HEK293 (cell line): ENCODE results near the gene ARFGAP1.

Experiments used
- CTCF ChIA-PET: fragments of 350-600 bp; formaldehyde crosslinking; extraction: SDS; loops from one replicate; lab custom pipeline; 2021; ENCODE audit warnings: antibody characterized with exemption; lab: Yijun Ruan, JAX
- POLR2A ChIA-PET: fragments of 300-600 bp; formaldehyde crosslinking; extraction: SDS; loops from one replicate; lab custom pipeline; 2020; ENCODE audit warnings: antibody characterized with exemption, inconsistent platforms; lab: Yijun Ruan, JAX
- H3K27ac ChIP-seq: fragments of 200-500 bp; sonication (Bioruptor generic); 2 replicates; pipeline ENCODE4 v1.5.1; 2014; ENCODE audit warnings: low read depth, low read length, control low read depth, inconsistent platforms; ENCODE audit errors: extremely low read depth
- H3K36me3 ChIP-seq, 2 experiments: fragments of 200-500 bp in 1 of 2; sonication (Bioruptor generic) in 1 of 2; 1 replicate in 1 of 2; 2 replicates in 1 of 2; pipeline ENCODE4 v1.5.1; 2014 to 2017; ENCODE audit warnings: inconsistent platforms in 2 of 2, low read length in 2 of 2; ENCODE audit not compliant: control insufficient read depth in 2 of 2, insufficient read depth in 1 of 2
- H3K4me1 ChIP-seq: fragments of 200-500 bp; sonication (Bioruptor generic); 2 replicates; pipeline ENCODE4 v1.5.1; 2014; ENCODE audit warnings: mild to moderate bottlenecking, low read length, inconsistent platforms; ENCODE audit not compliant: control insufficient read depth, insufficient read depth
- H3K4me3 ChIP-seq: 2 replicates; pipeline ENCODE4 v1.5.1; 2011; ENCODE audit warnings: low read depth, mild to moderate bottlenecking, control low read depth, low read length, moderate library complexity
- H3K9me3 ChIP-seq: fragments of 200-500 bp; sonication (Bioruptor generic); 2 replicates; pipeline ENCODE4 v1.5.1; 2014; ENCODE audit warnings: low read depth, low read length, inconsistent platforms; ENCODE audit not compliant: control insufficient read depth, insufficient read depth
- EGR2 ChIP-seq: fragments of 450-650 bp; formaldehyde crosslinking; IDR thresholded peaks from 2 replicates; pipeline ENCODE4 v1.5.1; 2016; ENCODE audit warnings: low read depth, missing biosample characterization, missing genetic modification characterization
- GLIS1 ChIP-seq: fragments of 450-650 bp; formaldehyde crosslinking; IDR thresholded peaks from 2 replicates; pipeline ENCODE4 v1.5.1; 2016; ENCODE audit warnings: missing biosample characterization, missing genetic modification characterization
- SP2 ChIP-seq: fragments of 450-650 bp; formaldehyde crosslinking; IDR thresholded peaks from 2 replicates; pipeline ENCODE4 v1.5.1; 2016; ENCODE audit warnings: missing biosample characterization, missing genetic modification characterization
- SP3 ChIP-seq: fragments of 450-650 bp; formaldehyde crosslinking; IDR thresholded peaks from 2 replicates; pipeline ENCODE4 v1.5.1; 2016; ENCODE audit warnings: missing biosample characterization, missing genetic modification characterization
- SP7 ChIP-seq: fragments of 450-650 bp; formaldehyde crosslinking; IDR thresholded peaks from 2 replicates; pipeline ENCODE4 v1.5.1; 2016; ENCODE audit warnings: missing biosample characterization, missing genetic modification characterization
- YY2 ChIP-seq: fragments of 450-650 bp; formaldehyde crosslinking; IDR thresholded peaks from 2 replicates; pipeline ENCODE4 v1.5.1; 2016; ENCODE audit warnings: missing biosample characterization, missing genetic modification characterization
- ZFHX2 ChIP-seq: fragments of 450-650 bp; formaldehyde crosslinking; conservative IDR thresholded peaks from 2 replicates; pipeline ENCODE4 v1.5.1; 2016; ENCODE audit warnings: missing biosample characterization, missing genetic modification characterization
- ZFP69B ChIP-seq: fragments of 450-650 bp; formaldehyde crosslinking; IDR thresholded peaks from 2 replicates; pipeline ENCODE4 v1.5.1; 2016; ENCODE audit warnings: missing biosample characterization, missing genetic modification characterization
- ZNF155 ChIP-seq: fragments of 450-650 bp; formaldehyde crosslinking; IDR thresholded peaks from 2 replicates; pipeline ENCODE4 v1.5.1; 2016; ENCODE audit warnings: missing biosample characterization, missing genetic modification characterization
- ZNF174 ChIP-seq: fragments of 450-650 bp; formaldehyde crosslinking; IDR thresholded peaks from 2 replicates; pipeline ENCODE4 v1.5.0; 2017; ENCODE audit warnings: missing biosample characterization, mild to moderate bottlenecking, missing genetic modification characterization
- ZNF211 ChIP-seq: fragments of 450-650 bp; formaldehyde crosslinking; IDR thresholded peaks from 2 replicates; pipeline ENCODE4 v1.5.1; 2016; ENCODE audit warnings: low read depth, missing biosample characterization, missing genetic modification characterization
- ZNF335 ChIP-seq: fragments of 450-650 bp; formaldehyde crosslinking; conservative IDR thresholded peaks from 2 replicates; pipeline ENCODE4 v1.5.1; 2016; ENCODE audit warnings: missing biosample characterization, missing genetic modification characterization
- TF ChIP-seq, protein P1 (sequence below): fragments of 450-650 bp; formaldehyde crosslinking; IDR thresholded peaks from 2 replicates; pipeline ENCODE4 v1.5.1; 2016; ENCODE audit warnings: missing biosample characterization, missing genetic modification characterization
- TF ChIP-seq, protein P2 (sequence below): fragments of 450-650 bp; formaldehyde crosslinking; IDR thresholded peaks from 2 replicates; pipeline ENCODE4 v1.5.1; 2016; ENCODE audit warnings: missing biosample characterization, missing genetic modification characterization
- TF ChIP-seq, protein P3 (sequence below): fragments of 450-650 bp; formaldehyde crosslinking; IDR thresholded peaks from 2 replicates; pipeline ENCODE4 v1.5.1; 2016; ENCODE audit warnings: missing biosample characterization, missing genetic modification characterization
- TF ChIP-seq, protein P4 (sequence below): fragments of 450-650 bp; formaldehyde crosslinking; IDR thresholded peaks from 2 replicates; pipeline ENCODE4 v1.5.1; 2016; ENCODE audit warnings: missing biosample characterization, missing genetic modification characterization

The ARFGAP1 gene

DNA sequence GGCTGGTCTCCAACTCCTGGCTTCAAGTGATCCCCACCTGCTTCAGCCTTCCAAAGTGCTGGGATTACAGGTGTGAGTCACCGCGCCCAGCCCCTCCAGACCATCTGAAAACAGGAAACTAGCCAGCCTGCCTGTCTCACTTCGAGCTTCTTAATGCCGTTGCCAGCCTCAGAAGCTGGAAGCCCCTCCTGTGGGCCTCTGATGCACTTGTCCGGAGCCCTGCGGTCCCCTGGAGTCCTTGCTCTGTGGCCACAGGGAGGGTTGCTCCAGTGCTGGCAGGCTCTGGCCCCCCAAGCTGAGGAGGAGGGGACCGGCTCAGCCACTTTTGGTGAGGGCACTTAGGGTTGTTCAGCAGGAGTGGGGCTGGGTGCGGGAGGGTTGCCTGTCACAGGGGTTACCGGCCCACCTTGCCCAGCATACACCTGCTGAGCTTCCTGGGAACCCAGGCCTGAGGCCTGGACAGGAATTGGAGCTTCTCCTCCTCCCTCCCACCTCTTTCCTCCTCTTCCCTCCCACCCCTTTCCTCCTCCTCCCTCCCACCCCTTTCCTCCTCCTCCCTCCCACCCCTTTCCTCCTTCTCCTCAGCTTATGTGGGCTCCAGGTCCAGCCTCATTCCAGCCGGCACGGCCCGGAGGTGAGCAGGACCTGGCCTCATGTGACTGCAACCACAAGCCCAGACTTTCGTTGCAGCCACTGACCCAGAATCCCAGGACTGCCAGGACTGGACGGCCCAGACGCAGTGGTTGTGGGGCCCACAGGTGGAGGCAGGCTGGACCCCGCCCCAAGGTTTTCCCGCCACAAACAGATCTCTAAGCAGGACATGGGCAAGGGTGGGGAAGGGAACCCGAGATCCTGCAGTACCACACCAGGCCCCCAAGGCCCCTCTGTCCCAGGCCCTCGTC, 46.3 kb upstream of the ARFGAP1 start:
- H3K27ac ChIP-seq: no peak overlapping the region
- TF ChIP-seq EGR2 (tag by site-specific recombination): peak; percentile 93
- TF ChIP-seq YY2: no peak
- no peak for TF ChIP-seq ZNF155
- TF ChIP-seq ZFP69B (tag by site-specific recombination): peak; percentile 50; the same call in 1 of the 2 replicates
- TF ChIP-seq GLIS1 (tag by site-specific recombination): 0 out of 2 replicates have a peak, but pooled peaks have one; percentile 26
- peak; percentile 77 for TF ChIP-seq SP3 (tag by site-specific recombination)
- TF ChIP-seq, protein P1, sequence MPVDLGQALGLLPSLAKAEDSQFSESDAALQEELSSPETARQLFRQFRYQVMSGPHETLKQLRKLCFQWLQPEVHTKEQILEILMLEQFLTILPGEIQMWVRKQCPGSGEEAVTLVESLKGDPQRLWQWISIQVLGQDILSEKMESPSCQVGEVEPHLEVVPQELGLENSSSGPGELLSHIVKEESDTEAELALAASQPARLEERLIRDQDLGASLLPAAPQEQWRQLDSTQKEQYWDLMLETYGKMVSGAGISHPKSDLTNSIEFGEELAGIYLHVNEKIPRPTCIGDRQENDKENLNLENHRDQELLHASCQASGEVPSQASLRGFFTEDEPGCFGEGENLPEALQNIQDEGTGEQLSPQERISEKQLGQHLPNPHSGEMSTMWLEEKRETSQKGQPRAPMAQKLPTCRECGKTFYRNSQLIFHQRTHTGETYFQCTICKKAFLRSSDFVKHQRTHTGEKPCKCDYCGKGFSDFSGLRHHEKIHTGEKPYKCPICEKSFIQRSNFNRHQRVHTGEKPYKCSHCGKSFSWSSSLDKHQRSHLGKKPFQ (tag by site-specific recombination): no peak
- TF ChIP-seq, protein P2, sequence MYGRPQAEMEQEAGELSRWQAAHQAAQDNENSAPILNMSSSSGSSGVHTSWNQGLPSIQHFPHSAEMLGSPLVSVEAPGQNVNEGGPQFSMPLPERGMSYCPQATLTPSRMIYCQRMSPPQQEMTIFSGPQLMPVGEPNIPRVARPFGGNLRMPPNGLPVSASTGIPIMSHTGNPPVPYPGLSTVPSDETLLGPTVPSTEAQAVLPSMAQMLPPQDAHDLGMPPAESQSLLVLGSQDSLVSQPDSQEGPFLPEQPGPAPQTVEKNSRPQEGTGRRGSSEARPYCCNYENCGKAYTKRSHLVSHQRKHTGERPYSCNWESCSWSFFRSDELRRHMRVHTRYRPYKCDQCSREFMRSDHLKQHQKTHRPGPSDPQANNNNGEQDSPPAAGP: no peak
- TF ChIP-seq, protein P3, sequence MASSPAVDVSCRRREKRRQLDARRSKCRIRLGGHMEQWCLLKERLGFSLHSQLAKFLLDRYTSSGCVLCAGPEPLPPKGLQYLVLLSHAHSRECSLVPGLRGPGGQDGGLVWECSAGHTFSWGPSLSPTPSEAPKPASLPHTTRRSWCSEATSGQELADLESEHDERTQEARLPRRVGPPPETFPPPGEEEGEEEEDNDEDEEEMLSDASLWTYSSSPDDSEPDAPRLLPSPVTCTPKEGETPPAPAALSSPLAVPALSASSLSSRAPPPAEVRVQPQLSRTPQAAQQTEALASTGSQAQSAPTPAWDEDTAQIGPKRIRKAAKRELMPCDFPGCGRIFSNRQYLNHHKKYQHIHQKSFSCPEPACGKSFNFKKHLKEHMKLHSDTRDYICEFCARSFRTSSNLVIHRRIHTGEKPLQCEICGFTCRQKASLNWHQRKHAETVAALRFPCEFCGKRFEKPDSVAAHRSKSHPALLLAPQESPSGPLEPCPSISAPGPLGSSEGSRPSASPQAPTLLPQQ (tag by site-specific recombination): peak; percentile 42; the same call in 1 of the 2 replicates
- peak; percentile 32 for TF ChIP-seq SP2
- TF ChIP-seq ZFHX2 (tag by site-specific recombination): peak; percentile 95
- TF ChIP-seq, protein P4, sequence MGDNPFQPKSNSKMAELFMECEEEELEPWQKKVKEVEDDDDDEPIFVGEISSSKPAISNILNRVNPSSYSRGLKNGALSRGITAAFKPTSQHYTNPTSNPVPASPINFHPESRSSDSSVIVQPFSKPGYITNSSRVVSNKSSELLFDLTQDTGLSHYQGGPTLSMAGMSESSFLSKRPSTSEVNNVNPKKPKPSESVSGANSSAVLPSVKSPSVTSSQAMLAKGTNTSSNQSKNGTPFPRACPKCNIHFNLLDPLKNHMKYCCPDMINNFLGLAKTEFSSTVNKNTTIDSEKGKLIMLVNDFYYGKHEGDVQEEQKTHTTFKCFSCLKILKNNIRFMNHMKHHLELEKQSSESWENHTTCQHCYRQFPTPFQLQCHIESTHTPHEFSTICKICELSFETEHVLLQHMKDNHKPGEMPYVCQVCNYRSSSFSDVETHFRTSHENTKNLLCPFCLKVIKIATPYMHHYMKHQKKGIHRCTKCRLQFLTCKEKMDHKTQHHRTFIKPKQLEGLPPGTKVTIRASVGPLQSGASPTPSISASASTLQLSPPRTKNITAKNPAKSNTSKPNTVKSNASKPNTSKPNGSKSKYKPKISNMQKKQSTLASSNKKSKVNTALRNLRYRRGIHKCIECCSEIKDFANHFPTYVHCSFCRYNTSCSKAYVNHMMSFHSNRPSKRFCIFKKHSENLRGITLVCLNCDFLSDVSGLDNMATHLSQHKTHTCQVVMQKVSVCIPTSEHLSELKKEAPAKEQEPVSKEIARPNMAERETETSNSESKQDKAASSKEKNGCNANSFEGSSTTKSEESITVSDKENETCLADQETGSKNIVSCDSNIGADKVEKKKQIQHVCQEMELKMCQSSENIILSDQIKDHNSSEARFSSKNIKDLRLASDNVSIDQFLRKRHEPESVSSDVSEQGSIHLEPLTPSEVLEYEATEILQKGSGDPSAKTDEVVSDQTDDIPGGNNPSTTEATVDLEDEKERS (tag by site-specific recombination): no peak
- TF ChIP-seq, all 188 proteins: peak for 7
- POLR2A ChIA-PET: interaction anchor here (1.5 to 3.6 kb wide), 3 partner anchors 11 to 47 kb away, joined by 3 to 26 read pairs (median 22); partner anchors contain the start of genes ARFGAP1 and YTHDF1
- Histone ChIP-seq H3K36me3 (no peaks in the 10 kb centered on the region), H3K4me1 (peaks cover 4% of the 10 kb centered on the region), H3K4me3 (no peak overlapping the region), H3K9me3 (no peaks in the 10 kb centered on the region)
- CTCF ChIA-PET: interaction anchor here (0.6 to 5.4 kb wide), 8 partner anchors 8 to 299 kb away, joined by 3 to 85 read pairs (median 37); partner anchors contain the start of genes ARFGAP1, COL20A1 and YTHDF1

DNA sequence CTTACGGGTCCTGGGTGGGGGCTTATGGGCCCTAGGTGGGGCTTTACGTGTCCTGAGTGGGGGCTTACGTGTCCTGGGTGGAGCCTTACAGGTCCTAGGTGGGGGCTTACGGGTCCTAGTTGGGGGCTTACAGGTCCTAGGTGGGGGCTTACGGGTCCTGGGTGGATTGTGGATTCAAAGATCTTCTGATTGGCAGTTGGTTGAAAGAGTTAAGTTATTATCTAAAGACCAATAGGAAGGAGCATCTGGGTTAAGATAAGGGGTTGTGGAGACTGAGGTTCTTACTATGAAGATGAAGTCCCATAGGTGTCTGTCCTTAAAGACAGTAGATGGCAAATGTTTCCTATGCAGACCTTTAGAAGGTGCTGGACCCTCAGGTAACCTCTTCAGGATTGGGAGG, 45.4 kb upstream of the ARFGAP1 start:
- H3K36me3 ChIP-seq: no peaks in the 10 kb centered on the region
- H3K27ac ChIP-seq: no peak overlapping the region
- no peaks in the 10 kb centered on the region for H3K9me3 ChIP-seq
- ChIA-PET CTCF (interaction anchor here (0.6 to 5.4 kb wide), 2 partner anchors 64 to 120 kb away, joined by 3 to 85 read pairs; partner anchors contain the start of gene COL20A1), POLR2A (no interaction called here)
- no peak overlapping the region for H3K4me3 ChIP-seq
- peak; percentile 96 for TF ChIP-seq ZNF335 (tag by site-specific recombination)
- no peak for TF ChIP-seq SP7 (tag by site-specific recombination)
- TF ChIP-seq ZNF211 (tag by site-specific recombination): no peak
- TF ChIP-seq ZNF174 (tag by site-specific recombination): no peak
- peaks cover 4% of the 10 kb centered on the region for H3K4me1 ChIP-seq
